HG02885 (cell line): ENCODE data around the gene TPRX1.

Experiments used
- ATAC-seq: cut with Tn5 transposase; IDR thresholded peaks from one replicate; pipeline ENCODE4 v1.9.1; 2021; ENCODE audit warnings: mild to moderate bottlenecking; ENCODE audit not compliant: unreplicated experiment, poor library complexity

The TPRX1 gene

DNA sequence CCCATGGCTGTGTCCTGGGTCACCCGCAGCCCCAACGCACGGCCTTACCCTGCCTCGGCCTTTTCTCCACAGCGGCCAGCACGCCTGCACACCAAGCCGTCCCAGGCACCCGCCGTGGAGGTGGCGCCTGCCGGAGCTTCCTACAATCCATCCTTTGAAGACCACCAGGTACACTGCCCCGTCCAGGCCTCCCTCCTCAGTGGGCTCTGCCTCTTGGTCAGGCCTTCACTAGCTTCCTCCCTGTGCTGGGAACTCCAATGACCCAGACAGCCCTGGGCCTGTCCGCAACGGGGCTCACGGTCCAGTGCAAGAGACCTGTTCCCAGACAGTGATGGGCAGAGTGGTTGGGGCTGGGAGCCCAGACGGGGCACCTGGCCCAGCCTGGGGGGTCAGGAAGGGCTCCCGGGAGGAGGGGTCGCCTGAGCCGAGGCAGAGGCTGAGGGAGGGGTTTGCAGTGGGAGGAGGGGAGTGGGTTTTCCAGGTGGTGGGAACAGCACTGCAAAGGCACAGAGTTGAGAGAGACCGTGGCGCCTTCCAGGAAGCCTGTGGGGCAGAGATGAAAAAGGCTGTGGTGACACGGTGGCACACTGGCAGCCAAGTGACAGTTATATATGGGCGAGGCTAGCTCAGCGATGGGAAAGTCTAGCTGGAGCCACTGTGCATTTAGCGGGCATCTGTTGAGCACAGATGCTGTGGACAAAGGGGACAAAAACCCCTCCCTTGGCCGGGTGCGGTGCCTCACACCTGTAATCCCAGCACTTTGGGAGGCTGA lies 51.7 kb downstream of the TPRX1 start:
- ATAC-seq, result no peak
